NCI-H510A treated with DMSO at 0.1 percent for 48 hours (cell line): ENCODE data around the gene PANK4.

Source experiments
- DNase-seq: peaks from one replicate; lab custom pipeline; 2025; lab: John Stamatoyannopoulos, UW

The PANK4 gene

DNA sequence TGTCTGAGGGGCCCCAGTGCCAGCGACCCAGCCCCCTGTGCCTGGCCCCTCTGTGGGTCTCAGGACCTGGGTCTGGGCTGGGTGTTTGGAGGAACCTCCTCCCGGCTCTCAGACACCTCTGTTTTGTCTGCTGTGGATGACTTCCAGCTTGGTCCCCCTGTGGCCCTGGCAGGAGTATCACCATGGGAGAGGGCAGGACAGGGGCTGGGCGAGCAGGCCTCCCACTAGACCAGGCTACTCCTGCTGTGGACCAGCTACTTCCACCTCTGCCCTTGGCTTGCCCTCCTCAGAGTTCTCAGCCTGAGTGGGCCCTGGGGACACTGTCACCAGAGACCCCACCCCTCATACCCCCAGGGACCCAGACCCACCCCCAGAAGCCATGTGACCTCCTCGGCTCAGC lies 28.5 kb downstream of the PANK4 start:
- DNase-seq = no peak

DNA sequence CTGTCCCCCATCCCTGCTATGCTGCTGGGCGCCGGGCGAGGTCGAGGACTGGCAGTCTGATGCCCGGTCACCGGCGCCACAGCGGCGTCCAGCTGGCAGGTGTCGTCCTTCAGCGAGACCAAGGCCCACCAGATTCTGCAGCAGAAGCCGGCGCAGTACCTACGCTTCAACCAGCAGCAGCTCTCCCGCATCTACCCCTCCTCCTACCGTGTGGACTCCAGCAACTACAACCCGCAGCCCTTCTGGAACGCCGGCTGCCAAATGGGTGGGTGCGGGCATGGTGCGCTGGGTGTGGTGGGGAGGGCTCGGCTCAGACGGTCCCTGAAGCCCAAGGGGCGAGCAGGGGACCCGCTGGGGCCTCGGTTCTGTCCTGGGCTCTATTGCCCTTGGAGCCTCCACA lies 29.6 kb downstream of the PANK4 start:
- no peak for DNase-seq

DNA sequence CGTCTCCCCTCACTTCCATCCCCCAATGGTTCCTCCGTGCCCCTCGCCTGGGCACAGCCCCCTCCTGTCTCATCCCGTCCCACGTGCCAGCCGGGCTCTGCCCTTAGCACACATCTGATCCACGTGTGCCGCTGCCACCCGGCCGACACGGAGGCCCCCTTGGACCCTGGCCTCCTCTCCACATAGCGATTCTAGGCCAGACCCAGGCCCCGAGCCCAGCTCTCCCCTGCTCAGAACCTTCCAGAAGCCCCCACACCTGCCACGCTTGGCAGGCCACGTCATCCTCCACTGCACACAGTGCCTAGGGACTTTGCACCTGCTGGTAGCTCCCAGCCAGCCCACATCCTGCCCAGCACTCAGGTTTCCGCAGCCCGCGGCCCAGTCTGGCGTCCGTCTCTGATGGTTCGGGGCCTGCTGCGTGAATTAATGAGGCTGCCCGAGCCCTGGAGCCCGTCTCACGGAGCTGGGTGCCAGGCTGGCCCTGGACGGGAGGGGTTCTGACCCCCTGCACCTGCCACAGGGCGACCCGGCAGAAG lies 30.2 kb downstream of the PANK4 start:
- DNase-seq = no peak

DNA sequence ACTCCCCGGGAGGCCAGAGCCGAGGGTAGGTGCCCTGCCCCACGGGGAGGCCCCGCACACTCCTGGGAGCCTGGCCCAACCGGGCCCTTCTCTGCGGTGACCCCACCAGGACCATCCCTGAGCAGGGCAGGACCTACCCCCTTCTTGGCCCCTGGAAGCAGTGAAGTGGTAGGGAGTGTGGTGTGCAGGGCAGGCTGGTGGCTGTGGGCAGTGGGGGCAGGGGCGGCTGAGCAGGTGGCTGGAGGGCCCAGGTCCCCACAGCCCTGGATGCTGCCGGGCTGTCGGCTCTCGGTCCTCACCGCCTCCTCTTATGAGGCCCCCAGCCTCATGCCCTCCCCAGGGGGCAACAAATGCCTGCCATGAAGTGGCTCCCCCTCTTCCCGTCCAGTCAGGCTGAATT lies 30.9 kb downstream of the PANK4 start:
- DNase-seq = no peak

DNA sequence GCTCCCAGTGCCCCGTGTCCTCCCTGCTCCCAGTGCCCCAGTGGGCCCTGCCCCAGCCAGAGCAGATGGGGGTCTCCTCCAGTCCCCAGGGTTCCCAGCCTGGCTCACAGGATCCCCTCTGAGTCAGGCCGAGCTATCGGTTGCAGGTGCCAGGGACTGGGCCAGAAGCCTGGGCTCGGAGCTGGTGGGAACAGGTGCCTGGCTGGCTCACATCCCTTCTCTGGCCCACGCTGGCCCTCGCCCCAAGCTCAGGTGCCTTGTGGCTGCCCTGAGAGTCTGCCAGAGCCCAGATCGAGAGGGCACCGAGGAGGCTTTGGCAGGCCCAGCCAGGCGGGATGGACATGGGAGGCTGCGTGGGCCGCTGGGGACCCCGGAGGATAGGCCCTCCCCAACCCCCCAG lies 31.4 kb downstream of the PANK4 start:
- no peak for DNase-seq

DNA sequence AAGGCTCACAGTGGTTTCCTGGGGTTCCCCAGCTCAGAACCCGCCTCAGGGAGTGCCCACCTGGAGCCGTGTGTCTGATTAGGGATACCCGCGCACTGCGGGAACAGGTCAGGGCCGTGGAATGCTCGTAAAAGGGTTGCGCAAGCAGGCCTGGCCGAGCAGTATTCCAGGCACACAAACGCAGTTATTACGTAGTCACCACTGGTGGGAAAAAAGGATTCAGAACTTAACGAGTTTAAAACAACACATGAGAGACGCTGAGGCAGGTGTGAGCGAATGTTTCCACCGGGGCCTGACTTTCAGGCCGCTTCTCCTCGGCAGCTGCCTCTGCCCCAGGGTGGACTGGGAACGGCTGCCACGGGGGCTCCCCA lies 32.1 kb downstream of the PANK4 start:
- no peak for DNase-seq

DNA sequence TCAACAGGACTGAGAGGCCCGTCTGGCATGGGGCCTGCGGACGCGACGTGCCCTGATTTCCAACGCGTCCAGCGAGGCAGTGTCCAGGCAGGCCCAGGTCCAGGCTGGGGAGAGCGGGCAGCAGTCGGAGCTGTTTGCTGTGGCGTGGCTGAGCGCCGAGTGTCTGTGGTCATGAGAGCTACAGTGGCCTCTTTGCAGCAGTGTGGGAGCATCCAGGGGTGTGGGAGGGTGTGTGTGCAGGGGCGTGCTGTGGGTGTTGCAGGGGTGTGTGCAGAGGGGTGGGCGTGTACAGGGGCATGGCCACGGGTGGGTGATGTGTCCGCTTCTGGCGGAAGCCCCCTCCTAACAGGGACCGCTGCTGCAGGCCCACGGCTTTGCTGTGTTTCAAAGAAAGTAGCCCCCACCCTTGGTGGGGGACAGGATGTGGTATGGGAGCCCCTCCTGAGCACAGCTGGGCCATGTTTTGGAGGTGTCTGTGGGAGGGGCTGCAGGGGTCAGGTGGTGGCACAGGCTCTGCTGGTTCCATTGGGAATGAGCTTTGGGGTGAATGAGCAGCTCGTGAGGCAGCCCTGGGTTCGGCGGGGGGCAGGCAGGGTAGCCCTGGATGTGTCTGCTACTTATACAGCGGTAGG lies 32.6 kb downstream of the PANK4 start:
- DNase-seq = no peak

DNA sequence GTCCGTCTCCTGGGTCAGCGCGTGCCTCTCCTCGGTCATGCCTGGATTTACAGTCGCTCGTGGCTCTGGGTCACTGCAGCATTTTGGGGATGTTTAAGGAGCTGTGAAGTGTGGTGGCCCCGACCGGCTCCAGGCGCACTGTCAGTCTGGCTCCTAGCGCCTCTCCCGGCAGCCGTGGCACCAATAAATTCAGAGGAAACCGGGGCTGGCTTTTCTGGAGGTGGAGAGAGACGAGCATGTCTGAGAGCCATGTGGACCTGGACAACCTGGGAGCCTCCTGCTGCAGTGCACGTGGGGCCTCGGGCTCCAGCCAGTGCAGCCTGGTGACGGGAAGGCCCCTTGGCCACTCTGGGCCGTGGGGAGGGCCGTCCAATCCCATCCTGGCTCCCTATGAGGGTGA lies 33.2 kb downstream of the PANK4 start:
- no peak for DNase-seq

DNA sequence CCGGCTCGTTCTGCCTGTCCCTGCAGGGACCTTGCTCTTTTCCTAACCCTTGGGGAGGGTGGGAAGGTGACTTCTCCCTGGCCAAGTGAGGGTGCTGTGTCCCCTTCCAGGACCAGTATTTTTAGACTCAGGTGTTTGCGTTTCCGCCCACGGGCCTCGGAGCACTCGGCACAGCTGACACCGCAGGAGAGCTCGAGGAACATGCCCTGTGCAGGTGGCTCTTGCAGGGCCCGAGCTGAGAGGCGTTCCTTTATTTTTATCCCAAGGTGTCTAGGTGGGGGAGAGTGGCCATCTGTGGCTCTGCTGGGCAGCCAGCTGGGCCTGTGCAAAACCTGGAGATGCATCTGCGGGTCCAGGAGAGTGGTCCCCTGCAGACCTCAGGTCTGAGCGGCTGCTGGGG lies 34.3 kb downstream of the PANK4 start:
- no peak for DNase-seq

DNA sequence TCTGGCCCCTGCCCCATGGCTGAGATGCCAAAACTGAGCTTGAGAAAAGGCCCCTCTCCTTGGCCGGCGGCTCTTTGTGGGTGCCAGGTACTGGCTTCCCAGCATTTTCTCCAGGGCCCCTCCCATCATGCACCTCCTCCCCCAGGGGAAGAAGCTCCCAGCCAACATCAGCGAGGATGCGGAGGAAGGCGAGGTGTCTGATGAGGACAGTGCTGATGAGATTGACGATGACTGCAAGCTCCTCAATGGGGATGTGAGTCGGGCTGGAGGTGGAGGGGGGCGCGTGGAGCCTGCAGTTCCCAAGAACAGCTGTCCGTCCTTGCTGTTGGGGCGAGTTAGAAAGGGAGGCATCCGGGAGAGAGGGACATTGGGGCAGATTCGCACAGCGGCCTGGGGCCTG lies 36.8 kb downstream of the PANK4 start:
- no peak for DNase-seq

DNA sequence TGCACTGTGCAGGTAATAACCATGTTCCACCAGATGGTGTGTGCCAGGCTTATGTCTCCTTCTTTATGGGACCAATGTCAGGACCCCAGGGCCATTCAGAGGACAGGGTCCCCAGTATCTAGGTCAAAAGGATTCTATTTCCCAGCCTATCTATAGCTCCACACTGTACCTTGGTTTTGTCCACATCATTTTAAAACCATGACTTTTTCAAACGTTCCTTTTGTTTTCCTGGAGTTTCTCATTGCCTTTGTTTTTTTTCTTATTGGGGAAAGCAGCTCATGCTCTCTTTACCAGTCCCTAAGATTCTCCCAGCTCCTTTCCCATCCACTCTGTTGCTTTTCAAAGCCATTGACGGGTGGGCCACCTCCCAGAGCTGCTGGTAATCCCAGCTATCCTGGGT lies 37.7 kb downstream of the PANK4 start:
- DNase-seq = no peak

DNA sequence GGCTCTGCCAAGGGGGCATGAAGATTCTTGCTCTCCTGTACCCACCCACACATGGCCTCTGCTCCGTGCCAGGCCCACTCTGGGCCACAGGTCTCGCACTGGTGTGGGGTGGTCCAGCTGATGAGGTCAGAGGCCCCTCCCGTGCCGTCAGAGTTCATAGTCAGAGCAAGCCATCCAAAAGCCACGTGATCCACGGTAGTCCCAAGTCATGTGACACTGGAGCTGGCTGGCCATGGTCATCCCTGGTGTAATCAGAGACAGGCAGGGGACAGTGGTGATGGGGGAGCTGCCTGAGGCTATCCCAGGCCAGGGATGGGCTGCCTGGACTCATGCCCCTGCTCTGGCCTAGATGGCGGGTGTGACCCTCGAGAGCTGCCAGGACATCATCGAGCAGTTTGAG lies 39.8 kb downstream of the PANK4 start:
- no peak for DNase-seq

DNA sequence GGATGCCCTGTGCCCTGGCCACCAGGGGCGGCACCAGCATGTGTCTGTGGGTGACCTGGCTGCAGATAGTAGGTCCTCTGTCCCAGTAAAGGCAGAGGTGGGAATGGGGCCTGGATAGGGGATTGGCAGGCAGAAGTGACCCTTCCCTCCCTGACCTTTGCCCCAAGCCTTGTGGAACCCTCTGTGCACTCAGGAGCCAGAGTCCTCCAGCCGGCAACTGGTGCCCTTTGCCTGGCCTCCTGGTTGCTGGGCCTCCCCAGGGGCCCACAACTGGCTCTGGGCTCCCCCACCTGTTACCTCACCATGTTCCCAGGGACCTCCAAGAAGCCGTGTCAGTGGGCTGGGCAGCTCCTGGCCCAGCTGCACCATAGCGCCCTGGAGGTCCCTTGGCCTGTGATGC lies 40.4 kb downstream of the PANK4 start:
- no peak for DNase-seq

DNA sequence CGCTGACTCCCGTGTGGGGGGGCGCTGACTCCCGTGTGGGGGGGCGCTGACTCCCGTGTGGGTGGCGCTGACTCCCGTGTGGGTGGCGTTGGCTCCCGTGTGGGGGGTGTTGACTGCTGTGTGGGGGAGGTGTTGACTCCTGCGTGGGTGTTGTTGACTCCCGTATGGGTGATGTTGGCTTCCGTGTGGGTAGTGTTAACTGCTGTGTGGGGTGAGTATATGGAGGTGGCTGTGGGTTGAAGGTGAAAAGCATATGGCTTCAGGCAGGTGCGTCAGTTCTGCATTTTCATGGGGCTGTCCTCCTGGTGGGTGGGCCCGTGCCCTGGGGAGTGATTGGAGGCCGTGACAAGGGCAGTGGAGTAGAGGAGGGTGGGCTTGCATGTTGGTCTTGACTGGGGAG lies 42.4 kb downstream of the PANK4 start:
- DNase-seq = no peak

DNA sequence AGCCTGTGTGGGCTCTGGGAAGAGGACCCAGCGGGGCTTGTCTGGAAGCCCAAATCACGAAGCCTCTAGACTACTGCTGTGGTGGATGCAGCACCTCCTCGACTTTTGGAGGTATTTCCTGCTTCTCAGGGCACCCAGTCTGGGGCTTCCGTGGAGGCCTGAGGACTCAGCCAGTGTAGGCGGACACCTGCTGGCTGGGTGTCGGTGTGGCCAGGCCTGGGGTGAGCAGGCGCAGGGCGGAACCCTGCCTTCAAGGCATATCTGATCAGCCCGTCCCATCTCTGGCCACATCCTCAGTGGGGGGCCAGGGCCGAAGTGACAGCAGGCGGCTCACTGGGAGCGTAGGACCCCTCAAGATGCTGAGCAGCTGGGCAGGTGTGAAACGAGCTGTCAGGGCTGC lies 43.4 kb downstream of the PANK4 start:
- no peak for DNase-seq

DNA sequence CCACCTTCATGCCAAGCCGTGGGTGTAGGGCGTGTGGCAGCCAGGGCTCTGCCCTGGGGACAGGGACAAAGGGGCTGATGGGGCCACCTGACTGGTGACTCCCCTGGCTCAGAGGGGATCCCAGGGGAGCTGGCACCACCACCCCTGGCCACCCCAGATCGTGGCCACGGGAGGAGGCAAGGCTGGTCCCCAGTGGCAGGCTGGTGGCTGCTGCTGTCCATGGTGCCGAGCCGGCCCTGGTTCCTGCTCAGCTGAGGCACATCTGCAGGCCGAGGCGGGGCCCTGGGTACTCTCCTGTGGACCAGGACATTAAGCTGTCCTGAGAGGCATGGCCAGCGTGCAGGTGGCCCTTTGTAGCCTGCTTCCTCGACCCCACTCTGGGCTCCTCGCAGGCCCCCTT lies 43.8 kb downstream of the PANK4 start:
- no peak for DNase-seq

DNA sequence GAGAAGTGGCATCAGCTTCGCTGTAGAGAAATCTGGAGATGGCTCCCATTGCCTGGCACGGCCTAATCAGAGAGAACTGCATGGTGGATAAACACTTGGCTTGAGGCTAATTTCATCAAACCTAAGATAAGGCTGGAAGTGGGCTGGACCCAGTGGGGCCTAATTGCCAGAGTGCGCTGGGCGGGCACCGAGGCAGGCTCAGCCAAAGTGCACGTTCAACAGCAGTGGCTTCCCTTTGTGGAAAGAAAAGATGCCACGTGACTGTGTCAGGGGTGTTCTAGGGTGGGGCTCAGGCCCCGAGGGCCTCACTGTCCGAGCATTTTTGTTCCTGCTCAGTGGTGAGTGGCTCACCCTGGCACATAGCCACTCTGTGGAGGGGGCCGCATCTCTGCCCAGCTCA lies 44.5 kb downstream of the PANK4 start:
- no peak for DNase-seq

DNA sequence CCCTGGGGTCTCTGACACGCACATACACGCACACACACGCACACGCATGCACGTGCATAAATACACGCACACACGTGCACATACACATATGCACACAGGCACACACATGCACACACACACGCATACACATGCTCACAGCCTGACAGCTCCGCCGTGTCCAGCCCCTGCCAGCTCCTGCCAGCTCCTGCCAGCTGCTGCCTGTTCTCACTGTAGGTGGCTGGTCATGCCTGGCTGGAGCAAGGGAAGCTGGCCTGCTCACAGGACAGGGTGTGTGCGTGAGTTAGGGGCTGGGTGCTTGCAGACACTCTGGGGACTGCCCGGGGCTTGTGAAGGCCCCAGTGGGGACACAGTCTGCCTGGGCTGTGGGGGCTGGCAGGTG lies 45.4 kb downstream of the PANK4 start:
- DNase-seq = no peak

DNA sequence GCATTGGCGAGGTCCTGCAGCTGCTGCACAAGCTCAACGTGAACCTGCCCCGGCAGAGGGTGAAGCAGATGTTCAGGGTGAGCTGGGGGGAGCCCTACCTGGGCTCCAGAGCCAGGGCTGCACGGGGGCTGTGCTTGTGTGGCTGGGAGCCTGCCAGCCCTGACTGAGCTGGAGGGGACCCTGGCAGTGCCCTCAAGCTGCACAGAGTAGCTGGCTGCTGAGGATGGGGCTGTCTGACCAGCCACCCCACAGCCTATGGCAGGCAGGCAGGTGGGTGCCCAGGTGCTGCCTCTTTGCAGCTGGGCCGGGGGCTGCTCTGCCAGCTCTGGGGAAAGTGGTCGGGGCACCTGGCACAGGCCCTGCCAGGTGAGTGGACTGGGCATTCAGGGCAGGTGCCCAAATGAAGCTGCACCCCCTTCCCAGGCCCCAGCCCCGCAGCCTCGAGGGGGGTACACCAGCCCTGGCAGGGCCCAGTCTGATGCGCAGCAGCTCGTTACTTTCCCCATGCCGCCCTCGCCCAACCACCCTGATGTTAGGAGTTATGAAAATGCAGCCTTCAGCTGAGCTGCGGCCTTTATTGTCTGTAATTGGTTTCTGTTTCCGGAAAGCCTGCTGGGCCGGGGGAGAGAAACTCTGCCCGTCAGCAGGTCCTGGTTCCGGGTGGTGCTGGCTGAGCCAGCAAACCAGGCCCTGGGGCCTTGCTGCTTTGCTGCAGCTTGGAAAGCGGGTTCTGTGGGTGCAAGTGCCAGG lies 46.0 kb downstream of the PANK4 start:
- no peak for DNase-seq

DNA sequence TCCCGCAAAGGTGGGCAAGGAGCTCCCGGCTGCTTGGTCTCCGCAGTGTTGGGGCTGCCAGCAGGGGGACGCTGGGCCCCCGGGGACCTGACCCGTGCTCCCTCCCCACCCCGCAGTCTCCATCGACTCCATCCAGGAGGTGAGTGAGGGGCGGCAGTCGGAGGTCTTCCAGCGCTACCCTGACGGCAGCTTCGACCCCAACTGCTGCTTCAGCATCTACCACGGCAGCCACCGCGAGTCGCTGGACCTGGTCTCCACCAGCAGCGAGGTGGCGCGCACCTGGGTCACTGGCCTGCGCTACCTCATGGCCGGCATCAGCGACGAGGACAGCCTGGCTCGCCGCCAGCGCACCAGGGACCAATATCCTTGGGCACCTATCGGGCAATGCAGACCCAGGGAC lies 46.8 kb downstream of the PANK4 start:
- no peak for DNase-seq

DNA sequence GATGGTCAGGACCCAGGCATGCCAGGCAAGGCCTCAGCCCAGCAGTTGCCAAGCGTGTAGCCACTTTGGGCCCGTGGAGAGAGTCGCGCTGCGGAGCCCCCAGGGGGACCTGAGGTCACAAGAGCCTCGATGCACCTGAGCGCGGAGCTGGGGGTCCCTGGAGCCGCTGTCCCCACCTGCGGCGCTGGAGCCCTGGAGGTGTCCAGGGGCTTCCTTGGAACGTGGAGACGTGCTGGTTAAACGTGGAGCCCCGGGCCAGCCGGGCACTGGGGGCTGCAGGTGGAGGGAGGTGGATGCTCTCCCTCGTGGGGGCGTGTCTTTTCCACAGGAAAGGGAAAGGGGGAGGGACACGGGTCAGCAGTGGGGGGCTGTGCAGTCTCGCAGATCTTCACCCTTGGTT lies 47.2 kb downstream of the PANK4 start:
- no peak for DNase-seq

DNA sequence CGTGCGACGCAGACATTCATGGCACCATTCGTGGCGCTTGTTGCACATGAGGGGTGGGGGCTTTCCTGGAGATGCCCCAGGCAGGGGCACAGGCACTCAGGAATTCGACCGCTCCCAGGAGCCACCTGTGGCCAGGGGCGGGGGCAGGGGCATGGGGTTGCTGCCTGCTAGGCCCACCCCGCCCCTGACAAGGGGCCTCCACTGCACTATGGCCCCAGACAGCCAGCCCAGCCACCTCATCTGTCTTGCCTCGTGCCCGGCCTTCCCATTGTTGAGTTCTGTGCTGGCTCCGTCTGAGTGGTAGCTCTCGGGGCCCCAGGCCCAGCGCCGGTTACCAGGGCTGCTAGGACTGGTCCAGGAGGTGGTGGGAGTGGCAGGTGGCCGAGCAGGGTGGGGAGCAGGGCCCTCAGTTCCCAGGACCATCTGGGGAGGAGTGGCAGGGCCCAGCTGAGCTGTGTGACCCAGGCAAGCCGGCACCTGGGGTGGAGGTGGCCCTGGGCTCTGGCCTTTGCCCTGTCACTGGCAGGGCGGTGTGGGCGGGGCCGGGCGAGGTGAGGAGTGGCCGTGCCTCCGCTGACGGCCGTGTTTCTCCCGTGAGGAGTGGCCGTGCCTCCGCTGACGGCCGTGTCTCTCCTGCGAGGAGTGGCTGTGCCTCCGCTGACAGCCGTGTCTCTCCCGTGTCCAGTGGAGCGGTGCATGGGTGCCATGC lies 48.5 kb downstream of the PANK4 start:
- no peak for DNase-seq

DNA sequence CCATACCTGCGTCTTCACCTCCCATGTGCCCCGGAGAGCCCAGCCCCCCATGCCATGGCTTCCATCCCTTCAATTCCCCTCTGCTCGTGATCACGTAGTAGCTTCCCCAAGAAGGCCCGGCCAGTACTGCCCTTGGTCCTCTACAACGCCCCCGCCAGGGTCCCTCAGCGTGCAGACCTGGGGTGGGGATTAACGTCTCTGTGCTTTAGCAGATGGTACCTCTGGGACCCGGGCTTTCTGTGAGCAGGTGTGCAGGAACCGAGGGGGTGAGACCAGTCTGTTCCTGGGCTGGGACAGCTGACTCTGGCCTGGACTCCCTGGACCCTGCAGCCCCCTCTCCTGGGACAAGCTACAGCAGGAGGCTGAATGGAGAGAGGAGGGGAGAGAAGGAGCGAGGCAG lies 49.1 kb downstream of the PANK4 start:
- no peak for DNase-seq
